GM12878 (cell line): Measurements from ENCODE around the gene RCHY1. TPM values are rescaled to one million over a fixed set of nuclear protein-coding genes. Genes with fewer than 3 reads are reported as not detected.

Experiments
- ATAC-seq: fragments of 200-7000 bp; cut with Tn5 transposase; 3 replicates; pipeline ENCODE4 v1.9.1; 2020; ENCODE audit warnings: mild to moderate bottlenecking, moderate library complexity
- BruUV-seq: library from RNA; stranded (reverse); fragments of 400-500 nt; replicated peaks from 2 replicates; lab custom pipeline; 2021; lab: Mats Ljungman, UMichigan
- CTCF ChIA-PET: fragments of 300-600 bp; sonication (Branson Sonifier 250); formaldehyde crosslinking; extraction: SDS; loops from one replicate; lab custom pipeline; 2021; ENCODE audit warnings: inconsistent platforms; lab: Yijun Ruan, JAX
- POLR2A ChIA-PET: fragments of 350-600 bp; formaldehyde crosslinking; extraction: SDS; loops from one replicate; lab custom pipeline; 2021; ENCODE audit warnings: inconsistent platforms; lab: Charles Lee
- RAD21 ChIA-PET: fragments of 300-600 bp; sonication (Branson Sonifier 250); formaldehyde crosslinking; loops from one replicate; lab custom pipeline; 2023; ENCODE audit warnings: antibody characterized with exemption; ENCODE audit not compliant: unreplicated experiment; lab: Charles Lee
- SMC1A ChIA-PET: fragments of 300-600 bp; sonication (Branson Sonifier 250); formaldehyde crosslinking; loops from one replicate; lab custom pipeline; 2023; ENCODE audit not compliant: unreplicated experiment, uncharacterized antibody; lab: Charles Lee
- DNase-seq: peaks from one replicate; pipeline ENCODE4 v3.0.0-alpha.2; 2011; ENCODE audit warnings: low read depth, low spot score
- FAIRE-seq: peaks from 3 replicates; lab custom pipeline; 2011; peaks lifted over from hg19 to GRCh38; lab: Jason Lieb, UNC
- H2AFZ ChIP-seq: 2 replicates; pipeline ENCODE4 v1.6.0; 2011; ENCODE audit warnings: low read depth, low read length, control low read depth; ENCODE audit not compliant: control insufficient read depth
- H3K27ac ChIP-seq: 2 replicates; pipeline ENCODE4 v1.5.1; 2011; ENCODE audit warnings: control low read depth; ENCODE audit not compliant: control insufficient read depth, insufficient read depth
- H3K27me3 ChIP-seq, 2 experiments: replicated peaks in 1 of 2; 2 replicates each; pipeline versions ENCODE4 v1.6.0 to v1.6.1; 2011; ENCODE audit warnings: low read length in 1 of 2; ENCODE audit not compliant: control insufficient read depth in 2 of 2, insufficient read depth in 2 of 2
- H3K36me3 ChIP-seq, 2 experiments: 2 replicates each; pipeline ENCODE4 v1.5.1; 2011; ENCODE audit warnings: low read length in 1 of 2; ENCODE audit not compliant: control insufficient read depth in 2 of 2, insufficient read depth in 2 of 2
- H3K4me1 ChIP-seq: 2 replicates; pipeline ENCODE4 v1.6.1; 2011; ENCODE audit warnings: mild to moderate bottlenecking, low read length, moderate library complexity, mixed read lengths; ENCODE audit not compliant: control insufficient read depth, insufficient read depth
- H3K4me2 ChIP-seq: 2 replicates; pipeline ENCODE4 v1.6.0; 2011; ENCODE audit warnings: control low read depth; ENCODE audit not compliant: control insufficient read depth, insufficient read depth
- H3K4me3 ChIP-seq: fragments of 200-600 bp; sonication (generic); 2 replicates; pipeline ENCODE4 v1.5.1; 2016
- H3K79me2 ChIP-seq: 2 replicates; pipeline ENCODE4 v1.6.0; 2011; ENCODE audit warnings: low read length; ENCODE audit not compliant: control insufficient read depth, insufficient read depth
- H3K9ac ChIP-seq: 2 replicates; pipeline ENCODE4 v1.8.0; 2011; ENCODE audit warnings: low read length, control low read depth, mixed read lengths; ENCODE audit not compliant: control insufficient read depth, insufficient read depth
- H3K9me3 ChIP-seq: replicated peaks from 3 replicates; pipeline ENCODE4 v1.5.1; 2011; ENCODE audit warnings: mild to moderate bottlenecking, low read length; ENCODE audit not compliant: control insufficient read depth, insufficient read depth
- H4K20me1 ChIP-seq: 2 replicates; pipeline ENCODE4 v1.6.0; 2011; ENCODE audit not compliant: control insufficient read depth, insufficient read depth
- ASH2L ChIP-seq: fragments of 300-600, 200-600 bp; sonication (generic); IDR thresholded peaks from 2 replicates; pipeline ENCODE4 v1.6.1; 2017; ENCODE audit warnings: low read depth, mild to moderate bottlenecking, borderline replicate concordance
- ATF7 ChIP-seq: fragments of 450-650 bp; IDR thresholded peaks from 2 replicates; pipeline ENCODE4 v1.6.1; 2016; ENCODE audit warnings: low read depth, mild to moderate bottlenecking
- CEBPB ChIP-seq, 2 experiments: fragments of 150-350 bp in 1 of 2; IDR thresholded peaks; 2 replicates each; pipeline ENCODE4 v1.6.1; 2012 to 2014; ENCODE audit warnings: low read depth in 2 of 2, low read length in 2 of 2, borderline replicate concordance in 1 of 2, inconsistent platforms in 1 of 2
- ESRRA ChIP-seq: IDR thresholded peaks from 2 replicates; pipeline ENCODE4 v1.6.1; 2012; ENCODE audit warnings: mild to moderate bottlenecking, low read length, improper control_type of control experiment
- ETV6 ChIP-seq, 2 experiments: fragments of 450-650 bp in 1 of 2; IDR thresholded peaks in 1 of 2; conservative IDR thresholded peaks in 1 of 2; 2 replicates each; pipeline ENCODE4 v1.6.1; 2014; ENCODE audit warnings: antibody characterized with exemption in 1 of 2, borderline replicate concordance in 1 of 2, low read depth in 1 of 2, mild to moderate bottlenecking in 1 of 2, moderate library complexity in 1 of 2
- MEF2A ChIP-seq: IDR thresholded peaks from 2 replicates; pipeline ENCODE4 v1.6.1; 2011; ENCODE audit warnings: low read depth, mild to moderate bottlenecking, low read length, moderate library complexity; ENCODE audit not compliant: insufficient read depth
- MEF2B ChIP-seq: fragments of 450-650 bp; IDR thresholded peaks from 2 replicates; pipeline ENCODE4 v1.6.1; 2018; ENCODE audit warnings: mild to moderate bottlenecking, moderate library complexity; ENCODE audit not compliant: partially characterized antibody, poor library complexity, severe bottlenecking
- MYC ChIP-seq: IDR thresholded peaks from 2 replicates; pipeline ENCODE4 v1.6.1; 2011; ENCODE audit warnings: mild to moderate bottlenecking, low read length, moderate library complexity, inconsistent platforms; ENCODE audit not compliant: insufficient read depth, insufficient replicate concordance, insufficient read length, severe bottlenecking
- NKRF ChIP-seq: fragments of 450-650 bp; conservative IDR thresholded peaks from 2 replicates; pipeline ENCODE4 v1.6.1; 2017; ENCODE audit warnings: mild to moderate bottlenecking, moderate library complexity
- PML ChIP-seq: IDR thresholded peaks from 2 replicates; pipeline ENCODE4 v1.6.1; 2012; ENCODE audit warnings: low read length, inconsistent platforms
- SIX5 ChIP-seq: IDR thresholded peaks from 2 replicates; pipeline ENCODE4 v1.6.1; 2011; ENCODE audit warnings: mild to moderate bottlenecking, low read depth, low read length, moderate library complexity; ENCODE audit not compliant: severe bottlenecking
- WRNIP1 ChIP-seq: IDR thresholded peaks from 2 replicates; pipeline ENCODE4 v1.6.1; 2011; ENCODE audit warnings: low read depth, low read length, improper control_type of control experiment, borderline replicate concordance
- ZBED1 ChIP-seq: IDR thresholded peaks from 2 replicates; pipeline ENCODE4 v1.6.1; 2016; ENCODE audit warnings: borderline replicate concordance
- ZNF207 ChIP-seq: fragments of 450-650 bp; IDR thresholded peaks from 2 replicates; pipeline ENCODE4 v1.6.1; 2014; ENCODE audit warnings: antibody characterized with exemption, mild to moderate bottlenecking, borderline replicate concordance
- WGBS: methylation state at CpG from one replicate; pipeline ENCODE4 v1.1.6; 2016; ENCODE audit warnings: low lambda C conversion rate; ENCODE audit not compliant: insufficient replicate concordance, insufficient coverage; ENCODE audit errors: missing lambda C conversion rate; 5-methylcytosine and 5-hydroxymethylcytosine counted together
- in situ Hi-C: fragments of 300-500 bp; cut with MboI; formaldehyde crosslinking; loops from 9 replicates; pipeline ENCODE4 v1.14.3; 2018; ENCODE audit warnings: mixed read lengths
- intact Hi-C: fragments of 100-400 bp; cut with micrococcal nuclease; formaldehyde crosslinking; loops from one replicate; pipeline ENCODE4 v1.14.2; 2022; ENCODE audit not compliant: unreplicated experiment
- polyA plus RNA-seq, 11 experiments: library from polyadenylated mRNA; depleted of rRNA in 4 of 11; unstranded in 6 of 11; stranded (reverse) in 5 of 11; fragments of >200 nt; fragmentation: Nextera tagmentation in 4 of 11; fragmentation: Illumina TruSeq in 1 of 11; extraction: Ambion mirVana in 4 of 11; extraction: Trizol in 1 of 11; gene quantifications; 1 replicate in 1 of 11; 2 replicates in 10 of 11; pipeline versions ENCODE4 v1.2.1 to v1.2.3, GENCODE V29; 2011 to 2016; ENCODE audit warnings: inconsistent platforms in 2 of 11, missing spikeins in 2 of 11, low read depth in 1 of 11
- total RNA-seq, 4 experiments: library from RNA; depleted of rRNA in 3 of 4; stranded (reverse); fragments of >200 nt in 3 of 4; fragmentation: Illumina TruSeq in 1 of 4; extraction: Trizol in 1 of 4; gene quantifications; 2 replicates each; pipeline versions ENCODE4 v1.2.1 to v1.2.3, GENCODE V29; 2013 to 2021
- TF ChIP-seq, protein P1 (sequence below): fragments of 450-650 bp; IDR thresholded peaks from 2 replicates; pipeline ENCODE4 v1.6.1; 2017; ENCODE audit warnings: mild to moderate bottlenecking, moderate library complexity

The RCHY1 gene
- total and polyA plus RNA-seq, 10 of the 15 experiments (the other 5 are each of a cell fraction or from before 2014, with no cell fraction given) = 12.0 to 50.6 (median 26.4) TPM

- Histone ChIP-seq H3K36me3 (no peaks in the 10 kb centered on the region), H3K4me1 (no peaks in the 10 kb centered on the region; the same call in 1 of the 2 replicates), H3K9me3 (no peaks in the 10 kb centered on the region), H3K79me2 (no peaks in the 10 kb centered on the region), H3K4me2 (no peak overlapping the region), H3K9ac (no peak overlapping the region), H3K27me3 (no peaks in the 10 kb centered on the region; a peak in 1 of 4 replicates), H3K27ac (no peak overlapping the region), H3K4me3 (no peak overlapping the region), H4K20me1 (no peaks in the 10 kb centered on the region), H2AFZ (no peak overlapping the region)
- in situ Hi-C loops = no loop called here
- intact Hi-C loops = no loop called here
- no TSS peak for BruUV-seq
- ATAC-seq (no peak), DNase-seq (no peak), FAIRE-seq (peak; percentile 78)
- ChIA-PET POLR2A (no interaction called here), SMC1A (no interaction called here), CTCF (no interaction called here), RAD21 (no interaction called here)
- 33% methylated on average over 2 of the region's 2 CpGs for WGBS
- no peak for TF ChIP-seq MEF2B
- TF ChIP-seq ASH2L = no peak
- TF ChIP-seq WRNIP1 = no peak
- TF ChIP-seq ZNF207 = no peak
- TF ChIP-seq, protein P1, sequence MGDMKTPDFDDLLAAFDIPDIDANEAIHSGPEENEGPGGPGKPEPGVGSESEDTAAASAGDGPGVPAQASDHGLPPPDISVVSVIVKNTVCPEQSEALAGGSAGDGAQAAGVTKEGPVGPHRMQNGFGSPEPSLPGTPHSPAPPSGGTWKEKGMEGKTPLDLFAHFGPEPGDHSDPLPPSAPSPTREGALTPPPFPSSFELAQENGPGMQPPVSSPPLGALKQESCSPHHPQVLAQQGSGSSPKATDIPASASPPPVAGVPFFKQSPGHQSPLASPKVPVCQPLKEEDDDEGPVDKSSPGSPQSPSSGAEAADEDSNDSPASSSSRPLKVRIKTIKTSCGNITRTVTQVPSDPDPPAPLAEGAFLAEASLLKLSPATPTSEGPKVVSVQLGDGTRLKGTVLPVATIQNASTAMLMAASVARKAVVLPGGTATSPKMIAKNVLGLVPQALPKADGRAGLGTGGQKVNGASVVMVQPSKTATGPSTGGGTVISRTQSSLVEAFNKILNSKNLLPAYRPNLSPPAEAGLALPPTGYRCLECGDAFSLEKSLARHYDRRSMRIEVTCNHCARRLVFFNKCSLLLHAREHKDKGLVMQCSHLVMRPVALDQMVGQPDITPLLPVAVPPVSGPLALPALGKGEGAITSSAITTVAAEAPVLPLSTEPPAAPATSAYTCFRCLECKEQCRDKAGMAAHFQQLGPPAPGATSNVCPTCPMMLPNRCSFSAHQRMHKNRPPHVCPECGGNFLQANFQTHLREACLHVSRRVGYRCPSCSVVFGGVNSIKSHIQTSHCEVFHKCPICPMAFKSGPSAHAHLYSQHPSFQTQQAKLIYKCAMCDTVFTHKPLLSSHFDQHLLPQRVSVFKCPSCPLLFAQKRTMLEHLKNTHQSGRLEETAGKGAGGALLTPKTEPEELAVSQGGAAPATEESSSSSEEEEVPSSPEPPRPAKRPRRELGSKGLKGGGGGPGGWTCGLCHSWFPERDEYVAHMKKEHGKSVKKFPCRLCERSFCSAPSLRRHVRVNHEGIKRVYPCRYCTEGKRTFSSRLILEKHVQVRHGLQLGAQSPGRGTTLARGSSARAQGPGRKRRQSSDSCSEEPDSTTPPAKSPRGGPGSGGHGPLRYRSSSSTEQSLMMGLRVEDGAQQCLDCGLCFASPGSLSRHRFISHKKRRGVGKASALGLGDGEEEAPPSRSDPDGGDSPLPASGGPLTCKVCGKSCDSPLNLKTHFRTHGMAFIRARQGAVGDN = no peak
- TF ChIP-seq ESRRA = no peak
- no peak for TF ChIP-seq PML
- no peak for TF ChIP-seq NKRF
- TF ChIP-seq ZBED1 = no peak
- no peak for TF ChIP-seq MYC
- TF ChIP-seq CEBPB (IDR thresholded peaks at IDR 0.05; ENCODE audit: borderline replicate concordance in 1 of 2, low read depth in 2 of 2, low read length in 2 of 2) = no peak
- TF ChIP-seq ETV6 (conservative IDR thresholded peaks at IDR 0.05 in 1 of 2, IDR thresholded peaks at IDR 0.05 in 1 of 2; ENCODE audit: borderline replicate concordance in 1 of 2, low read depth in 1 of 2) = no peak
- no peak for TF ChIP-seq SIX5
- no peak for TF ChIP-seq MEF2A
- TF ChIP-seq ATF7 = no peak
Measured at GRCh38 chr4:75434105-75434504, 80.1 kb downstream of the RCHY1 start.
